SU-DHL-6 (cell line): Measurements from ENCODE around the gene FOXO6.

Experiments
- H2AFZ ChIP-seq: fragments of 200-600 bp; sonication (generic); 2 replicates; pipeline ENCODE4 v1.6.1; 2014; ENCODE audit warnings: low read depth, mild to moderate bottlenecking, moderate library complexity, mixed read lengths, antibody characterized with exemption, low read length; ENCODE audit not compliant: severe bottlenecking
- H3F3A ChIP-seq: fragments of 200-600 bp; shearing (Covaris generic); 2 replicates; pipeline ENCODE4 v1.6.0; 2016; ENCODE audit warnings: antibody characterized with exemption, mild to moderate bottlenecking; ENCODE audit not compliant: insufficient read depth
- H3K27ac ChIP-seq: fragments of 200-600 bp; sonication (generic); 2 replicates; pipeline ENCODE4 v1.5.1; 2016; ENCODE audit warnings: low read depth, mild to moderate bottlenecking, low read length, moderate library complexity, mixed read lengths
- H3K27me3 ChIP-seq: fragments of 200-600 bp; sonication (generic), shearing (Covaris generic); 2 replicates; pipeline ENCODE4 v1.6.0; 2014; ENCODE audit warnings: mild to moderate bottlenecking, low read length
- H3K36me3 ChIP-seq: fragments of 200-600 bp; sonication (generic); 2 replicates; pipeline ENCODE4 v1.6.1; 2014; ENCODE audit warnings: mild to moderate bottlenecking, low read length, mixed read lengths
- H3K4me2 ChIP-seq: fragments of 300-600, 200-600 bp; shearing (Covaris generic), sonication (generic); 2 replicates; pipeline ENCODE4 v1.6.0; 2014; ENCODE audit warnings: low read length, low read depth, mild to moderate bottlenecking; ENCODE audit not compliant: poor library complexity, severe bottlenecking
- H3K4me3 ChIP-seq: fragments of 200-600 bp; sonication (generic); 2 replicates; pipeline ENCODE4 v1.5.1; 2014; ENCODE audit warnings: antibody characterized with exemption, low read length, mild to moderate bottlenecking, mixed read lengths; ENCODE audit not compliant: insufficient read depth, poor library complexity, severe bottlenecking
- H3K79me2 ChIP-seq: fragments of 200-600 bp; sonication (generic); 2 replicates; pipeline ENCODE4 v1.6.1; 2014; ENCODE audit warnings: mild to moderate bottlenecking, low read length, moderate library complexity; ENCODE audit not compliant: insufficient read depth
- H3K9ac ChIP-seq: fragments of 200-600 bp; sonication (generic); 2 replicates; pipeline ENCODE4 v1.7.0; 2014; ENCODE audit warnings: mild to moderate bottlenecking, low read length
- H3K9me2 ChIP-seq: fragments of 200-600 bp; sonication (generic); replicated peaks from 2 replicates; pipeline ENCODE4 v1.6.1; 2014; ENCODE audit warnings: low read length; ENCODE audit not compliant: insufficient read depth
- H3K9me3 ChIP-seq: fragments of 200-600 bp; sonication (generic); 2 replicates; pipeline ENCODE4 v1.6.1; 2014; ENCODE audit warnings: low read length, mixed read lengths; ENCODE audit not compliant: insufficient read depth
- H4K20me1 ChIP-seq: fragments of 200-600 bp; sonication (generic); 2 replicates; pipeline ENCODE4 v1.6.1; 2014; ENCODE audit warnings: low read depth, mild to moderate bottlenecking, antibody characterized with exemption, low read length, moderate library complexity, mixed read lengths
- EZH2phosphoT487 ChIP-seq: fragments of 200-600 bp; sonication (generic), shearing (Covaris generic); conservative IDR thresholded peaks from 2 replicates; pipeline ENCODE4 v1.6.1; 2018; ENCODE audit warnings: mild to moderate bottlenecking, antibody characterized with exemption, low read length, moderate library complexity, mixed read lengths
- TF ChIP-seq, protein P1 (sequence below): fragments of 200-600 bp; sonication (generic); IDR thresholded peaks from one replicate; pipeline ENCODE4 v1.5.1; 2017; ENCODE audit warnings: antibody characterized with exemption, mild to moderate bottlenecking, low read length, moderate library complexity; ENCODE audit not compliant: insufficient read depth, poor library complexity, severe bottlenecking

FOXO6 gene

DNA sequence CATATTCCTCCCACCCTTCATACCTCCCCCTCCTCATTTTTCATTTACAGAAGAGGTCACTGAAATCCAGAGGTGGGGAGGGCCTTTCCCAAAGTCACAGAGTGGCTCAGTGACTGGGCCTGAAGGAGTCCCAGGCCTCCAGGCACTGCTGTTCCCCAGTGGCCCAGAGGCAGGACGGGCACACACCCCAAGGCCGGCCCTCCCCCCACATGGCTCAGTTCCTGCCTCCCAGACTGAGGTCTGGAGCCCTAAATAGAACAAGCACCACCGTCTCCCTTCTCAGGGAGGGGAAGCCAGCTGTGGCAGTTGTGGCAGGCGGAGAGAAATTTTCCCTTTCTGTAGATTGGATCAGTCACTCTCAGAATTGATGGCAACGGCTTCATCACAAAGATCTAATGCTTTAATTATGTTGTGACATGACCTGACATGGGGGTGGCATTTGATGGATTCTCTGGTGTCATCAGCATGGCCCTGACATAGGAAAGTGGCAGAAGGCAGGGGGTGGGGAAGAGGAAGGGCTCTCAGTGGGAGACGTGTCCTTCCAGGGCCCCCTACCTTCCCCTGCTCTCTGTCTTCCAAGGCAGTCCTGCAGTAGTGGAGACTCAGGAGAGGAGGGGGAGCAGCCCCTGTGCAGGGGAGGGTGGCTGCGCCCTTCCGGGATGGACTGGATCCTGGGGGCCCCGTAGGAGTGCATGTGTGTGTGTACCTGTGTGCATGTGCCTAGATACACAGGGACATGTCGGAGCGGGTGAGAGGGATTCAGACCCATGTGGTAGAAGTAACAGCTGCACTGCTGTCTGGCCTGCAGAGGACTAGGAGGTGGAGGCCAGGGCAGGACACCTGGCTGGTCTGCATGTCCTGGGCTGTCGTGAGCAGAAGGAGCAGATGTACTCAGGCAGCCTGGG is 41.2 kb upstream of the FOXO6 start:
- H4K20me1 ChIP-seq, result no peaks in the 10 kb centered on the region
- H3K9me3 ChIP-seq, result no peaks in the 10 kb centered on the region
- no peak overlapping the region for H3K27ac ChIP-seq
- H3K79me2 ChIP-seq, result no peaks in the 10 kb centered on the region
- no peaks in the 10 kb centered on the region for H3F3A ChIP-seq
- no peaks in the 10 kb centered on the region for H3K9me2 ChIP-seq
- no peaks in the 10 kb centered on the region for H3K27me3 ChIP-seq
- H3K36me3 ChIP-seq, result no peaks in the 10 kb centered on the region
- no peak overlapping the region for H3K4me2 ChIP-seq
- H2AFZ ChIP-seq, result no peak overlapping the region
- no peak for TF ChIP-seq EZH2phosphoT487
- TF ChIP-seq, protein P1, sequence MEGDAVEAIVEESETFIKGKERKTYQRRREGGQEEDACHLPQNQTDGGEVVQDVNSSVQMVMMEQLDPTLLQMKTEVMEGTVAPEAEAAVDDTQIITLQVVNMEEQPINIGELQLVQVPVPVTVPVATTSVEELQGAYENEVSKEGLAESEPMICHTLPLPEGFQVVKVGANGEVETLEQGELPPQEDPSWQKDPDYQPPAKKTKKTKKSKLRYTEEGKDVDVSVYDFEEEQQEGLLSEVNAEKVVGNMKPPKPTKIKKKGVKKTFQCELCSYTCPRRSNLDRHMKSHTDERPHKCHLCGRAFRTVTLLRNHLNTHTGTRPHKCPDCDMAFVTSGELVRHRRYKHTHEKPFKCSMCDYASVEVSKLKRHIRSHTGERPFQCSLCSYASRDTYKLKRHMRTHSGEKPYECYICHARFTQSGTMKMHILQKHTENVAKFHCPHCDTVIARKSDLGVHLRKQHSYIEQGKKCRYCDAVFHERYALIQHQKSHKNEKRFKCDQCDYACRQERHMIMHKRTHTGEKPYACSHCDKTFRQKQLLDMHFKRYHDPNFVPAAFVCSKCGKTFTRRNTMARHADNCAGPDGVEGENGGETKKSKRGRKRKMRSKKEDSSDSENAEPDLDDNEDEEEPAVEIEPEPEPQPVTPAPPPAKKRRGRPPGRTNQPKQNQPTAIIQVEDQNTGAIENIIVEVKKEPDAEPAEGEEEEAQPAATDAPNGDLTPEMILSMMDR, result no peak
- no peak overlapping the region for H3K4me3 ChIP-seq
- no peak overlapping the region for H3K9ac ChIP-seq

DNA sequence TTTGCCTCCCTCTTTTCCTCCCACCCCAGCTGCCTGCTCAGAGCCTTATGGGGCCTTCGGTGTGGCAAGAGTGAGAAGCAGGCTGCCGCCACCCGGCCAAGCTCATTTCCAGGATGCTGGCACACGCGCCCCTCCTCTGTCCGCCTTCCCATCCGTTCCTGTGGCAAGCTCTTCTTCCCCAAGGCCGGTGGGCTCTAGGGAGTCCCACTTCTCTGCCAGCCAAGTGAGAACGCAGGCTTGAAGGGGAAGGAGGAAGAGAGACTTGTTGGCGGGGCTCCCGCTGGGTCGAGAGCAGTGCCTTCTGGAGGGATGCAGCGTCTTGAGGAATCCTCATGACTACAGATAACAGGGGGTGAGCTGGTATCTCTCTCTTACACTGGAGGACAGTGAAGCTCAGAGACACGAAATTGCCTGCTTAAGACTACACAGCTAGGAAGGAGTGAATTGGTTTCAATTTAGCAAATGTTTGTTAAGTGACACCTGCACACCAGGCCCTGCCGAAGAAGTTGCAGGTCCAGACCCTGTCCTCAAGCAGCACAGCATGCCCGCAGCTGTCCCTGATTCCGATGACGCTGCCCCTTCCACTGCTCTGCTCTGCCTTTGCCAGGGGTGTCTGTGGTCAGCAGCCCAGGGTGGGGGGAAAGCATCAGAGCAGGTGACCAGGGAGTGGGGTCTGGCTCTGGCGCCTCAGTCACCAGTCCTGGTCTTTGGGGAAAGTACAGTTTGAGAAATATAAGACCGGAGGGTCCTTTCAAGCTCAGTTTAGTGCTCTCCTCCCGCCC is 40.1 kb upstream of the FOXO6 start:
- Histone ChIP-seq H3K79me2 (no peaks in the 10 kb centered on the region), H3K9ac (no peak overlapping the region), H3K27me3 (no peaks in the 10 kb centered on the region), H4K20me1 (no peaks in the 10 kb centered on the region), H3K36me3 (no peaks in the 10 kb centered on the region), H3F3A (no peaks in the 10 kb centered on the region), H2AFZ (no peak overlapping the region), H3K27ac (no peak overlapping the region), H3K4me2 (no peak overlapping the region), H3K9me3 (no peaks in the 10 kb centered on the region), H3K9me2 (no peaks in the 10 kb centered on the region), H3K4me3 (no peak overlapping the region)
- TF ChIP-seq, protein P1, result no peak
- TF ChIP-seq EZH2phosphoT487, result no peak

DNA sequence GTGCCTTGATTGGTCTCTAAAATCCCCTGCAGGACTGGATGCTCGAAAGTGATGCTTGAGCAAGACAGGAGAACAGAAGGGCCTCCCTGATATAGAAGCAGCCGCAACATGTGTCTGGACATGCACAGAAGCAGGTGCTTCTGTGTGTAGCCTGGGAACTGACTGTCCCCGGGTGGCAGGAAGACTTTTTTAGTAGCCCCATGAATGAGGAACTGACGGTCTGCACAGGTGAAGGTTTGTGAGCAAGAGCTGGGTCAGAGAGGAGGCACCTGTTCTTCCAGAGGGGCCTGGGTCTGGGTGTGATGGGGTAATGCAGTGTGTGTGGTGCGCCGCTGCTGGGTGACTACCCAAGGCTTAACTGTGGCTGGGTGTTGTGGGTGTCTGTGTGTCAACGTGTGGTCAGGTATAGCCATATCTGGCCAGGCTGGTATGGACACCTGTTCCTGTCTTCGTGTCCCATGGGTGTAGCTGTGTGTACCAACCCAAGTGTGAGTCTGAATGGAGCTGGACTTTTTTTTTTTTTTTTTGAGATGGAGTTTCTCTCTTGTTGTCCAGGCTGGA is 39.1 kb upstream of the FOXO6 start:
- Histone ChIP-seq H3K9me2 (no peaks in the 10 kb centered on the region), H3K9ac (no peak overlapping the region), H4K20me1 (no peaks in the 10 kb centered on the region), H3F3A (no peaks in the 10 kb centered on the region), H3K27ac (no peak overlapping the region), H3K9me3 (no peaks in the 10 kb centered on the region), H3K36me3 (no peaks in the 10 kb centered on the region), H3K4me3 (no peak overlapping the region), H3K4me2 (no peak overlapping the region), H2AFZ (no peak overlapping the region), H3K27me3 (no peaks in the 10 kb centered on the region), H3K79me2 (no peaks in the 10 kb centered on the region)
- TF ChIP-seq, protein P1, result no peak
- no peak for TF ChIP-seq EZH2phosphoT487
